Muscle of back (tissue), 11 donors: ENCODE data around the gene ZC3H4. TPM values are rescaled to one million over a fixed set of nuclear protein-coding genes. Genes with fewer than 3 reads are reported as not detected.

Experiments used
- DNase-seq, 3 donors: peaks; one replicate each; pipeline versions ENCODE4 v3.0.0 to v3.0.0-alpha.2; 2013
- polyA plus RNA-seq, 10 donors: library from polyadenylated mRNA; unstranded; fragments of 120-200 nt; gene quantifications; one replicate each; pipeline ENCODE4 v1.2.1, GENCODE V29; 2013; ENCODE audit not compliant: insufficient read length in 10 of 10

Gene ZC3H4
- polyA plus RNA-seq, 10 donors, result 22.2 to 31.5 (median 25.2) TPM

- DNase-seq, result no peak
Measured at GRCh38 chr19:47022541-47023447, 90.8 kb downstream of the ZC3H4 start.

- no peak for DNase-seq
Measured at GRCh38 chr19:47022140-47022536, 91.4 kb downstream of the ZC3H4 start.

GRCh38 chr19:47021536-47022139 is 91.9 kb downstream of the ZC3H4 start:
- no peak for DNase-seq

GRCh38 chr19:47020992-47021496 is 92.5 kb downstream of the ZC3H4 start:
- DNase-seq, result no peak

- DNase-seq, result no peak
Measured at GRCh38 chr19:47020132-47020805, 93.3 kb downstream of the ZC3H4 start.

- DNase-seq, result no peak
Measured at GRCh38 chr19:47019431-47020041, 94.0 kb downstream of the ZC3H4 start, which contains the start of gene NPAS1. Gene NPAS1 (plus strand): TSS chr19:47019837. CDS start chr19:47021048, 1,211 bp downstream.

GRCh38 chr19:47018923-47019322 is 94.7 kb downstream of the ZC3H4 start:
- no peak for DNase-seq

Other genes starting within 250 kb of the ZC3H4 start
- 1 to 10 TPM in 9 of 10 donors, under 1 TPM in 1; 0.74 to 3.9 (median 2.6) TPM for gene NPAS1, start 93.9 kb downstream of the ZC3H4 start, polyA plus RNA-seq
- gene TMEM160, start 65.2 kb downstream of the ZC3H4 start, polyA plus RNA-seq, result 10 to 100 TPM in 2 of 10 donors, 1 to 10 TPM in 8; 4.4 to 10.1 (median 6.6) TPM
- gene SAE1, start 17.1 kb upstream of the ZC3H4 start, polyA plus RNA-seq, result 100 to 1,000 TPM in 1 of 10 donors, 10 to 100 TPM in 9; 67.1 to 104 (median 83.3) TPM
- 1 to 10 TPM; 1.7 to 3.8 (median 2.4) TPM for gene BBC3, start 117.4 kb upstream of the ZC3H4 start, polyA plus RNA-seq
- 10 to 100 TPM; 15.3 to 22.4 (median 19.1) TPM for gene CCDC9, start 142.7 kb upstream of the ZC3H4 start, polyA plus RNA-seq
- 10 to 100 TPM in 3 of 10 donors, 1 to 10 TPM in 7; 6.3 to 11.5 (median 8.8) TPM for gene INAFM1, start 161.1 kb upstream of the ZC3H4 start, polyA plus RNA-seq
- gene C5AR1, start 196.1 kb upstream of the ZC3H4 start, polyA plus RNA-seq, result 1 to 10 TPM; 1.5 to 3.5 (median 2.3) TPM
- under 1 TPM; 0.30 to 0.63 (median 0.42) TPM for gene C5AR2, start 218.4 kb upstream of the ZC3H4 start, polyA plus RNA-seq
- 10 to 100 TPM in 7 of 10 donors, 1 to 10 TPM in 3; 8.1 to 12.5 (median 10.7) TPM for gene DHX34, start 235.5 kb upstream of the ZC3H4 start, polyA plus RNA-seq